Gastrocnemius medialis (tissue), 4 donors: ENCODE measurements around the gene ASB5. TPM values are rescaled to one million over a fixed set of nuclear protein-coding genes. Genes with fewer than 3 reads are reported as not detected.

Source experiments
- ATAC-seq, 2 donors: fragments of 150-250 bp; one replicate each; pipeline ENCODE4 v1.9.1; 2016
- DNase-seq, 2 donors: peaks; one replicate each; pipeline ENCODE4 v3.0.0-alpha.2; 2019
- H3K27ac ChIP-seq, 4 donors: fragments of 200-600 bp; sonication (generic); 1 replicate in 1 of 4; 2 replicates in 3 of 4; pipeline ENCODE4 v1.5.1; 2016 to 2018; ENCODE audit warnings: mild to moderate bottlenecking in 2 of 4, moderate library complexity in 1 of 4
- H3K27me3 ChIP-seq, 3 donors: fragments of 200-600 bp; sonication (generic) in 2 of 3; 1 replicate in 1 of 3; 2 replicates in 2 of 3; pipeline versions ENCODE4 v1.5.1 to v1.6.0; 2016 to 2019; ENCODE audit warnings: mild to moderate bottlenecking in 1 of 3, moderate library complexity in 1 of 3
- H3K36me3 ChIP-seq, 2 donors: fragments of 200-600 bp; sonication (generic) in 1 of 2; one replicate each; pipeline ENCODE4 v1.5.1; 2017 to 2018
- H3K4me1 ChIP-seq, 2 donors: fragments of 200-600 bp; sonication (generic) in 1 of 2; one replicate each; pipeline ENCODE4 v1.5.1; 2016 to 2017; ENCODE audit warnings: mild to moderate bottlenecking in 2 of 2
- H3K4me3 ChIP-seq, 4 donors: fragments of 200-600 bp; sonication (generic) in 3 of 4; 1 replicate in 1 of 4; 2 replicates in 3 of 4; pipeline ENCODE4 v1.5.1; 2016 to 2019; ENCODE audit warnings: mild to moderate bottlenecking in 2 of 4
- H3K9me3 ChIP-seq, 3 donors: fragments of 200-600 bp; sonication (generic) in 2 of 3; 1 replicate in 1 of 3; 2 replicates in 2 of 3; pipeline ENCODE4 v1.5.1; 2016 to 2019
- CTCF ChIP-seq, 5 experiments: fragments of 450-650 bp in 3 of 5; fragments of 200-600 bp in 2 of 5; sonication (generic) in 2 of 5; IDR thresholded peaks in 4 of 5; conservative IDR thresholded peaks in 1 of 5; 1 replicate in 4 of 5; 2 replicates in 1 of 5; pipeline ENCODE4 v1.5.1; 2016 to 2019; ENCODE audit warnings: antibody characterized with exemption in 5 of 5, mild to moderate bottlenecking in 3 of 5, moderate library complexity in 3 of 5
- POLR2A ChIP-seq, 2 donors: fragments of 450-650 bp; IDR thresholded peaks; one replicate each; pipeline ENCODE4 v1.6.1; 2017; ENCODE audit warnings: antibody characterized with exemption in 2 of 2, mild to moderate bottlenecking in 2 of 2, moderate library complexity in 2 of 2
- in situ Hi-C, 4 donors: fragments of 200-750 bp; cut with MboI; loops; one replicate each; pipeline versions ENCODE4 v1.15.0 to v1.8.0; 2017; ENCODE audit warnings: low sequenced_read_pairs in 4 of 4
- intact Hi-C: fragments of 100-400 bp; cut with DNase I; formaldehyde crosslinking; loops from one replicate; pipeline ENCODE4 v1.15.1; 2023; ENCODE audit warnings: low total_unique reads
- total RNA-seq, 4 donors: library from RNA; depleted of rRNA; stranded (reverse); fragments of >200 nt; gene quantifications; one replicate each; pipeline versions ENCODE4 v1.1.0 to v1.2.3, GENCODE V29; 2016

Gene ASB5
- total RNA-seq, 4 donors from 2014 or later = 48.7 to 284 (median 179) TPM

GRCh38 chr4:176274441-176274840 is 5.4 kb upstream of the ASB5 start:
- intact Hi-C loops (no loop called here), in situ Hi-C loops (no loop called here)
- no peaks in the 10 kb centered on the region for H3K9me3 ChIP-seq
- no peak overlapping the region for H3K4me3 ChIP-seq
- H3K27ac ChIP-seq = peak overlapping the region; percentile 88 to 98 (median 94)
- ATAC-seq (peak; percentile 73 to 80), DNase-seq (peak; percentile 59 to 63)
- peaks cover 19 to 64% of the 10 kb centered on the region in 2 donors for H3K4me1 ChIP-seq
- no peak for TF ChIP-seq POLR2A (IDR thresholded peaks at IDR 0.05)
- no peak for TF ChIP-seq CTCF (IDR thresholded peaks at IDR 0.05 in 4 of 5, conservative IDR thresholded peaks at IDR 0.05 in 1 of 5)
- no peaks in the 10 kb centered on the region for H3K36me3 ChIP-seq
- H3K27me3 ChIP-seq = no peaks in the 10 kb centered on the region

DNA sequence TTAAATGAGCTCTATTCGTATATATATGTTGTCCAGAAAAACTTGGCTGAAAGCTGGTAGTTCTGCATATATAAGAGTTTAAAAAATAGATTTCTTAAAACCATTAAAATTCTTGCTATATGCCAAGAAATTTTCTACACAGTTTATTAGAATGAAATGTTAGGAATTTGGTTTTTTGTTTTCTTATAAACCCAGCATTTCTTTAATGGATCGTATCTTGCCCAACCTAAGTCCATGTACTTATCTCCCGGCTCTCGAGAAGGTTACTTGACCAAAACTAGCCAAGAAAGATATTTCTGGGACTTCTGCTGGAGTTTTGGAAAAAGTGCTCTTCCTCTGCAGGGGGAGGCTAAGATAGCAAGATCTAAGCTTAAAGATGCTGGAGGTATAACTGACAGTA is 4.7 kb upstream of the ASB5 start:
- peaks cover 19 to 65% of the 10 kb centered on the region in 2 donors for H3K4me1 ChIP-seq
- H3K27me3 ChIP-seq = no peaks in the 10 kb centered on the region
- no peak overlapping the region for H3K4me3 ChIP-seq
- H3K9me3 ChIP-seq = no peaks in the 10 kb centered on the region
- in situ Hi-C loops = no loop called here
- no peak for DNase-seq
- TF ChIP-seq POLR2A (IDR thresholded peaks at IDR 0.05) (no peak), CTCF (IDR thresholded peaks at IDR 0.05 in 4 of 5, conservative IDR thresholded peaks at IDR 0.05 in 1 of 5) (no peak)
- intact Hi-C loops = no loop called here
- no peaks in the 10 kb centered on the region for H3K36me3 ChIP-seq
- peak overlapping the region; percentile 88 to 98 (median 94) for H3K27ac ChIP-seq
- ATAC-seq = no peak

- TF ChIP-seq CTCF (IDR thresholded peaks at IDR 0.05 in 4 of 5, conservative IDR thresholded peaks at IDR 0.05 in 1 of 5) (no peak), POLR2A (IDR thresholded peaks at IDR 0.05) (no peak)
- H3K27ac ChIP-seq = peak overlapping the region; percentile 88 to 98 (median 94)
- H3K27me3 ChIP-seq = no peaks in the 10 kb centered on the region
- ATAC-seq (no peak), DNase-seq (no peak)
- H3K36me3 ChIP-seq = no peaks in the 10 kb centered on the region
- intact Hi-C loops (no loop called here), in situ Hi-C loops (no loop called here)
- no peak overlapping the region for H3K4me3 ChIP-seq
- H3K9me3 ChIP-seq = no peaks in the 10 kb centered on the region
- peaks cover 19 to 65% of the 10 kb centered on the region in 2 donors for H3K4me1 ChIP-seq
Measured at GRCh38 chr4:176272799-176273198, 3.8 kb upstream of the ASB5 start.

DNA sequence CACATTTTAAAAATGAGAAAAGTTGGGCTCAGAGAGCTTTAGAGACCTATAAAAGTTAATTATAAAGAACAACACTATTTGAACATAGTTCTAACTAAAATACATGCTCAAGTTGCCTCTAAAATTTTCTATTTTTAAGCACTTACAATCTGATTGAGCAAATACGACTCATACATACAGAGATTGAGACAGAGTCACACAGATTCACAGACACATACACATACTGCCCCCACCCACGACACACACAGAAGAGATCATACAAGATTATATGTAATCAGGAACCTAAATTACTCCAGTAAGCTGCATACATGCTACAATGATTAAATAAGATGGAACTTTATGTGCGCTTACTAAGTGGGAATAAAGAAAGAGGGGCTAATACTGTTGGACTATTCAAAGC is 2.7 kb upstream of the ASB5 start:
- peaks cover 19 to 58% of the 10 kb centered on the region in 2 donors for H3K4me1 ChIP-seq
- H3K36me3 ChIP-seq = no peaks in the 10 kb centered on the region
- peak overlapping the region; percentile 88 to 98 (median 94) for H3K27ac ChIP-seq
- DNase-seq (no peak), ATAC-seq (no peak)
- intact Hi-C loops = loop anchor here (2.0 kb wide), 1 partner anchor 87 kb away; no protein-coding TSS in a partner anchor
- in situ Hi-C loops = no loop called here
- H3K9me3 ChIP-seq = no peaks in the 10 kb centered on the region
- no peak overlapping the region for H3K4me3 ChIP-seq
- H3K27me3 ChIP-seq = no peaks in the 10 kb centered on the region
- no peak for TF ChIP-seq CTCF (IDR thresholded peaks at IDR 0.05 in 4 of 5, conservative IDR thresholded peaks at IDR 0.05 in 1 of 5)
- no peak for TF ChIP-seq POLR2A (IDR thresholded peaks at IDR 0.05)

- no peak for TF ChIP-seq CTCF (IDR thresholded peaks at IDR 0.05 in 4 of 5, conservative IDR thresholded peaks at IDR 0.05 in 1 of 5)
- TF ChIP-seq POLR2A (IDR thresholded peaks at IDR 0.05) = peak; percentile 47 to 67
- Histone ChIP-seq H3K9me3 (no peaks in the 10 kb centered on the region), H3K36me3 (no peaks in the 10 kb centered on the region), H3K4me1 (peaks cover 25 to 47% of the 10 kb centered on the region in 2 donors), H3K27ac (peak overlapping the region; percentile 88 to 98 (median 94)), H3K4me3 (peak overlapping the region in 2 of 4 donors; percentile 21 to 62), H3K27me3 (no peaks in the 10 kb centered on the region)
- ATAC-seq = peak; percentile 83
- intact Hi-C loops = loop anchor here (1.0 to 2.0 kb wide), 2 partner anchors 32 to 86 kb away; no protein-coding TSS in a partner anchor
- DNase-seq = peak; percentile 88 to 93
- in situ Hi-C loops = no loop called here
Measured at GRCh38 chr4:176270669-176271068, 1.6 kb upstream of the ASB5 start.
